H9 (cell line): ENCODE data around the gene TBC1D13. TPM values are rescaled to one million over a fixed set of nuclear protein-coding genes. Genes with fewer than 3 reads are reported as not detected.

Experiments used
- DNase-seq: peaks from one replicate; pipeline ENCODE4 v3.0.0-alpha.2; 2017
- H2AFZ ChIP-seq: one replicate; pipeline ENCODE4 v1.6.1; 2013; ENCODE audit warnings: mild to moderate bottlenecking, low read length, control low read depth, moderate library complexity
- H2AK5ac ChIP-seq: 2 replicates; pipeline ENCODE4 v1.6.1; 2013; ENCODE audit warnings: low read length, control low read depth, mixed read lengths; ENCODE audit not compliant: insufficient read length
- H2BK120ac ChIP-seq: one replicate; pipeline ENCODE4 v1.6.1; 2013; ENCODE audit warnings: low read depth, mild to moderate bottlenecking, low read length, control low read depth, inconsistent platforms; ENCODE audit not compliant: poor library complexity, severe bottlenecking
- H2BK12ac ChIP-seq: 2 replicates; pipeline ENCODE4 v1.6.1; 2013; ENCODE audit warnings: low read length, control low read depth, mixed read lengths, low read depth; ENCODE audit not compliant: insufficient read length
- H2BK15ac ChIP-seq: 2 replicates; pipeline ENCODE4 v1.6.1; 2013; ENCODE audit warnings: low read depth, low read length, control low read depth
- H2BK20ac ChIP-seq: one replicate; pipeline ENCODE4 v1.6.1; 2013; ENCODE audit warnings: low read depth, mild to moderate bottlenecking, low read length, control low read depth, inconsistent platforms; ENCODE audit not compliant: poor library complexity, severe bottlenecking
- H2BK5ac ChIP-seq: 2 replicates; pipeline ENCODE4 v1.6.1; 2013; ENCODE audit warnings: low read length, control low read depth, mixed read lengths; ENCODE audit not compliant: insufficient read length
- H3K14ac ChIP-seq: 2 replicates; pipeline ENCODE4 v1.6.1; 2013; ENCODE audit warnings: low read length, control low read depth; ENCODE audit not compliant: insufficient read depth
- H3K18ac ChIP-seq: 2 replicates; pipeline ENCODE4 v1.6.1; 2013; ENCODE audit warnings: low read depth, mild to moderate bottlenecking, mixed read lengths, low read length, control low read depth; ENCODE audit not compliant: insufficient read length
- H3K23ac ChIP-seq: 2 replicates; pipeline ENCODE4 v1.6.1; 2013; ENCODE audit warnings: low read length, control low read depth, mixed read lengths, low read depth; ENCODE audit not compliant: insufficient read length
- H3K23me2 ChIP-seq: 2 replicates; pipeline ENCODE4 v1.6.1; 2013; ENCODE audit warnings: low read depth, mild to moderate bottlenecking, mixed read lengths, low read length, control low read depth; ENCODE audit not compliant: insufficient read length, poor library complexity, severe bottlenecking
- H3K27ac ChIP-seq: 2 replicates; pipeline ENCODE4 v1.5.1; 2013; ENCODE audit warnings: low read length, control low read depth, mixed read lengths, low read depth; ENCODE audit not compliant: insufficient read length
- H3K27me3 ChIP-seq: 2 replicates; pipeline ENCODE4 v1.6.1; 2013; ENCODE audit warnings: low read length, control low read depth, inconsistent platforms; ENCODE audit not compliant: insufficient read depth
- H3K4ac ChIP-seq: 2 replicates; pipeline ENCODE4 v1.6.1; 2013; ENCODE audit warnings: low read depth, mild to moderate bottlenecking, control low read depth, inconsistent platforms, low read length, moderate library complexity
- H3K4me1 ChIP-seq: 2 replicates; pipeline ENCODE4 v1.6.1; 2013; ENCODE audit warnings: low read length, control low read depth, inconsistent platforms; ENCODE audit not compliant: insufficient read depth
- H3K4me2 ChIP-seq: 2 replicates; pipeline ENCODE4 v1.6.1; 2013; ENCODE audit warnings: low read length, control low read depth, mixed read lengths; ENCODE audit not compliant: insufficient read length, insufficient read depth
- H3K56ac ChIP-seq: 2 replicates; pipeline ENCODE4 v1.6.1; 2013; ENCODE audit warnings: low read depth, mild to moderate bottlenecking, mixed read lengths, low read length, control low read depth; ENCODE audit not compliant: insufficient read length
- H3K79me1 ChIP-seq: 2 replicates; pipeline ENCODE4 v1.6.1; 2013; ENCODE audit warnings: low read depth, mild to moderate bottlenecking, moderate library complexity, low read length, control low read depth, inconsistent platforms; ENCODE audit not compliant: insufficient read depth, poor library complexity, severe bottlenecking
- H3K79me2 ChIP-seq: 2 replicates; pipeline ENCODE4 v1.6.1; 2013; ENCODE audit warnings: low read length, control low read depth, inconsistent platforms; ENCODE audit not compliant: insufficient read depth
- H3K9ac ChIP-seq: 2 replicates; pipeline ENCODE4 v1.6.1; 2013; ENCODE audit warnings: low read length, control low read depth, mixed read lengths; ENCODE audit not compliant: insufficient read length; ENCODE audit errors: extremely low read depth
- H3K9me3 ChIP-seq: one replicate; pipeline ENCODE4 v1.6.1; 2013; ENCODE audit warnings: low read depth, low read length, inconsistent platforms; ENCODE audit not compliant: control insufficient read depth
- H3T11ph ChIP-seq: one replicate; pipeline ENCODE4 v1.6.1; 2013; ENCODE audit warnings: mild to moderate bottlenecking, low read length, control low read depth, inconsistent platforms
- H4K20me1 ChIP-seq: one replicate; pipeline ENCODE4 v1.6.1; 2013; ENCODE audit not compliant: control insufficient read depth, insufficient read length, insufficient read depth
- H4K5ac ChIP-seq: 2 replicates; pipeline ENCODE4 v1.6.1; 2013; ENCODE audit warnings: low read depth, mild to moderate bottlenecking, mixed read lengths, low read length, control low read depth; ENCODE audit not compliant: insufficient read length
- H4K8ac ChIP-seq: replicated peaks from 2 replicates; pipeline ENCODE4 v1.6.1; 2013; ENCODE audit warnings: low read length, control low read depth, mixed read lengths, low read depth; ENCODE audit not compliant: insufficient read length
- H4K91ac ChIP-seq: 2 replicates; pipeline ENCODE4 v1.6.1; 2013; ENCODE audit warnings: low read depth, mild to moderate bottlenecking, moderate library complexity, mixed read lengths, low read length, control low read depth; ENCODE audit not compliant: insufficient read length
- H3K27ac Mint-ChIP-seq, 3 experiments: 2 replicates in 2 of 3; 3 replicates in 1 of 3; pipeline ENCODE4 v1.8.0; 2020 to 2021; ENCODE audit warnings: mixed read lengths in 3 of 3, mild to moderate bottlenecking in 1 of 3, moderate library complexity in 1 of 3
- H3K27me3 Mint-ChIP-seq: 2 replicates; pipeline ENCODE4 v1.8.0; 2021; ENCODE audit warnings: low read depth, mild to moderate bottlenecking, moderate library complexity, mixed read lengths
- H3K36me3 Mint-ChIP-seq, 3 experiments: 2 replicates in 2 of 3; 3 replicates in 1 of 3; pipeline ENCODE4 v1.8.0; 2020 to 2021; ENCODE audit warnings: low read depth in 3 of 3, mixed read lengths in 3 of 3; ENCODE audit not compliant: insufficient read depth in 1 of 3
- H3K4me1 Mint-ChIP-seq, 2 experiments: 2 replicates each; pipeline ENCODE4 v1.8.0; 2020; ENCODE audit warnings: mixed read lengths in 2 of 2
- H3K4me3 Mint-ChIP-seq, 2 experiments: 2 replicates in 1 of 2; 3 replicates in 1 of 2; pipeline ENCODE4 v1.8.0; 2020 to 2021; ENCODE audit warnings: mild to moderate bottlenecking in 2 of 2, mixed read lengths in 2 of 2, moderate library complexity in 1 of 2
- H3K9me3 Mint-ChIP-seq, 2 experiments: 2 replicates in 1 of 2; 3 replicates in 1 of 2; pipeline ENCODE4 v1.8.0; 2020; ENCODE audit warnings: mild to moderate bottlenecking in 2 of 2, mixed read lengths in 2 of 2, moderate library complexity in 1 of 2
- CTCF ChIP-seq: fragments of 200-600 bp; sonication (generic); conservative IDR thresholded peaks from 3 replicates; pipeline ENCODE4 v1.8.0; 2021; ENCODE audit warnings: antibody characterized with exemption, mild to moderate bottlenecking
- WGBS: extraction: QIAGEN DNeasy Blood & Tissue Kit; methylation state at CpG from one replicate; pipeline ENCODE4 v1.1.7; 2013; ENCODE audit warnings: missing lambda C conversion rate, low lambda C conversion rate, mixed read lengths; ENCODE audit not compliant: insufficient read length; ENCODE audit errors: extremely low coverage; 5-methylcytosine and 5-hydroxymethylcytosine counted together
- total RNA-seq: library from RNA; stranded (reverse); gene quantifications from 2 replicates; pipeline ENCODE4 v1.2.1, GENCODE V29; 2021

Gene TBC1D13
- total RNA-seq, 1 experiment from 2014 or later, result 27.3 TPM

GRCh38 chr9:128757602-128758001 is 29.5 kb upstream of the TBC1D13 start:
- Histone ChIP-seq H4K20me1 (no peaks in the 10 kb centered on the region), H3K9ac (no peak overlapping the region), H3T11ph (no peak overlapping the region), H3K27ac (no peak overlapping the region), H2BK12ac (no peak overlapping the region), H3K23ac (no peak overlapping the region), H4K91ac (no peak overlapping the region), H3K27me3 (no peaks in the 10 kb centered on the region), H2BK15ac (no peak overlapping the region), H2BK120ac (no peak overlapping the region), H2AK5ac (no peak overlapping the region), H3K79me1 (no peaks in the 10 kb centered on the region), H3K9me3 (no peaks in the 10 kb centered on the region), H3K23me2 (no peaks in the 10 kb centered on the region), H2BK20ac (no peak overlapping the region), H2BK5ac (no peak overlapping the region), H3K18ac (no peak overlapping the region), H3K4ac (no peak overlapping the region), H3K56ac (no peak overlapping the region), H3K4me1 (no peaks in the 10 kb centered on the region), H3K4me2 (no peak overlapping the region), H3K79me2 (no peaks in the 10 kb centered on the region), H2AFZ (no peak overlapping the region), H3K14ac (no peak overlapping the region), H4K8ac (no peak overlapping the region), H4K5ac (no peak overlapping the region)
- no peak for DNase-seq
- peaks cover 0 to 4% (median under 1%) of the 10 kb centered on the region in 3 experiments; a peak in 1 of 7 replicates for H3K36me3 Mint-ChIP-seq
- no peaks in the 10 kb centered on the region for H3K27me3 Mint-ChIP-seq
- no peak overlapping the region for H3K4me3 Mint-ChIP-seq
- H3K4me1 Mint-ChIP-seq, result 0 out of 4 replicates have a peak, but pooled peaks cover 2 to 4% of the 10 kb centered on the region in 2 experiments
- no CpG with 5 or more reads among the region's 6 CpGs for WGBS
- no peak overlapping the region for H3K27ac Mint-ChIP-seq
- no peak for TF ChIP-seq CTCF
- H3K9me3 Mint-ChIP-seq, result no peaks in the 10 kb centered on the region
